NCI-H146 treated with DMSO at 0.1 percent for 48 hours (cell line): Measurements from ENCODE around the gene SLC7A14.

Experiments
- DNase-seq: peaks from one replicate; lab custom pipeline; 2025; ENCODE audit not compliant: unreplicated experiment; lab: John Stamatoyannopoulos, UW

The SLC7A14 gene

GRCh38 chr3:170431054-170431453, 154.8 kb downstream of the SLC7A14 start:
- DNase-seq = no peak

GRCh38 chr3:170429050-170429449, 156.8 kb downstream of the SLC7A14 start:
- no peak for DNase-seq

- DNase-seq = no peak
Measured at GRCh38 chr3:170428095-170428494, 157.8 kb downstream of the SLC7A14 start.

GRCh38 chr3:170426240-170426797, 159.6 kb downstream of the SLC7A14 start:
- DNase-seq = no peak

GRCh38 chr3:170425491-170426239, 160.2 kb downstream of the SLC7A14 start:
- DNase-seq = no peak

- DNase-seq = no peak
Measured at GRCh38 chr3:170424879-170425278, 161.0 kb downstream of the SLC7A14 start.

- DNase-seq = no peak
Measured at GRCh38 chr3:170423001-170423615, 162.8 kb downstream of the SLC7A14 start.

- DNase-seq = no peak
Measured at GRCh38 chr3:170421758-170422157, 164.1 kb downstream of the SLC7A14 start.

GRCh38 chr3:170421111-170421641, 164.7 kb downstream of the SLC7A14 start:
- DNase-seq = no peak

GRCh38 chr3:170420307-170420821, 165.5 kb downstream of the SLC7A14 start:
- no peak for DNase-seq

GRCh38 chr3:170419557-170420087, 166.3 kb downstream of the SLC7A14 start:
- DNase-seq = no peak

GRCh38 chr3:170418422-170419398, 167.2 kb downstream of the SLC7A14 start, which contains the start of gene CLDN11:
Gene CLDN11 (plus strand): TSS chr3:170418868. CDS start chr3:170419067, 199 bp downstream.
- peak; percentile 67 for DNase-seq

- DNase-seq = no peak
Measured at GRCh38 chr3:170417090-170417489, 168.8 kb downstream of the SLC7A14 start.

GRCh38 chr3:170414202-170414663, 171.6 kb downstream of the SLC7A14 start:
- DNase-seq = peak; percentile 76

GRCh38 chr3:170413291-170413690, 172.6 kb downstream of the SLC7A14 start:
- no peak for DNase-seq

- peak; percentile 30 for DNase-seq
Measured at GRCh38 chr3:170410428-170411029, 175.3 kb downstream of the SLC7A14 start.
